ENCODE measurements around the gene CYBRD1.

GRCh38 chr2:171516793-171517192, 5.5 kb upstream of the CYBRD1 start:
- TF ChIP-seq POLR2A (IDR thresholded peaks at IDR 0.05) = no peak
- no peak for TF ChIP-seq CTCF (IDR thresholded peaks at IDR 0.05)
